ENCODE measurements around the gene VAMP5.
"Not testable (repeated sequence)": the region's sequence is repeated elsewhere in the genome, so short reads cannot be mapped to it uniquely, and the experiment has no call there.

VAMP5 gene

GRCh38 chr2:85601771-85602475 is 17.7 kb downstream of the VAMP5 start:
- no peak for DNase-seq (ENCODE audit: low read depth)

- peak; percentile 83 for DNase-seq (ENCODE audit: low read depth)
Observed at GRCh38 chr2:85602476-85603234, 18.4 kb downstream of the VAMP5 start, which contains the start of gene TMEM150A. Gene TMEM150A, minus strand, starts transcription at chr2:85602698. Its CDS starts 750 bp downstream, at chr2:85601948.

GRCh38 chr2:85604133-85604444 is 19.9 kb downstream of the VAMP5 start:
- not testable (repeated sequence) for DNase-seq (ENCODE audit: low read depth)

- no peak for DNase-seq (ENCODE audit: low read depth)
Observed at GRCh38 chr2:85604568-85605339, 20.5 kb downstream of the VAMP5 start.

GRCh38 chr2:85605406-85606115 is 21.3 kb downstream of the VAMP5 start:
- no peak for DNase-seq (ENCODE audit: low read depth)

GRCh38 chr2:85606116-85606455 is 21.9 kb downstream of the VAMP5 start:
- DNase-seq (ENCODE audit: low read depth) = no peak

GRCh38 chr2:85607268-85608215 is 23.3 kb downstream of the VAMP5 start:
- no peak for DNase-seq (ENCODE audit: low read depth)

GRCh38 chr2:85611217-85611704 is 27.0 kb downstream of the VAMP5 start:
- DNase-seq (ENCODE audit: low read depth) = no peak

- DNase-seq (ENCODE audit: low read depth) = peak; percentile 70
Observed at GRCh38 chr2:85611705-85612587, 27.7 kb downstream of the VAMP5 start, which contains the start of gene C2orf68. Gene C2orf68, minus strand, starts transcription at chr2:85612066. Its CDS starts 82 bp downstream, at chr2:85611984.

- no peak for DNase-seq (ENCODE audit: low read depth)
Observed at GRCh38 chr2:85613717-85614515, 29.7 kb downstream of the VAMP5 start.

GRCh38 chr2:85614757-85615156 is 30.5 kb downstream of the VAMP5 start:
- not testable (repeated sequence) for DNase-seq (ENCODE audit: low read depth)

GRCh38 chr2:85615413-85615728 is 31.1 kb downstream of the VAMP5 start:
- no peak for DNase-seq (ENCODE audit: low read depth)

- not testable (repeated sequence) for DNase-seq (ENCODE audit: low read depth)
Observed at GRCh38 chr2:85617723-85618122, 33.5 kb downstream of the VAMP5 start.

GRCh38 chr2:85619617-85620016 is 35.4 kb downstream of the VAMP5 start:
- no peak for DNase-seq (ENCODE audit: low read depth)

- no peak for DNase-seq (ENCODE audit: low read depth)
Observed at GRCh38 chr2:85621338-85621737, 37.1 kb downstream of the VAMP5 start.

GRCh38 chr2:85623991-85624390 is 39.8 kb downstream of the VAMP5 start:
- DNase-seq (ENCODE audit: low read depth) = no peak

GRCh38 chr2:85628658-85629057 is 44.4 kb downstream of the VAMP5 start:
- DNase-seq (ENCODE audit: low read depth) = no peak

- no peak for DNase-seq (ENCODE audit: low read depth)
Observed at GRCh38 chr2:85631316-85631715, 47.1 kb downstream of the VAMP5 start.

- no peak for DNase-seq (ENCODE audit: low read depth)
Observed at GRCh38 chr2:85635011-85635410, 50.8 kb downstream of the VAMP5 start.

Measured in stimulated activated CD8-positive, alpha-beta memory T cell treated with anti-CD3 and anti-CD28 coated beads, Interleukin-12 subunit alpha, Interleukin-12 subunit beta, amount 100 ng/mL, for 4 hours (primary cell).